GM18526 (cell line): ENCODE measurements around the gene URB1.

Experiments
- POLR2A ChIP-seq: IDR thresholded peaks from 3 replicates; pipeline ENCODE4 v1.6.1; 2011; ENCODE audit not compliant: insufficient read length; ENCODE audit errors: extremely low read depth

URB1 gene

GRCh38 chr21:32364796-32365195, 28.0 kb downstream of the URB1 start:
- no peak for TF ChIP-seq POLR2A

GRCh38 chr21:32364387-32364786, 28.4 kb downstream of the URB1 start:
- no peak for TF ChIP-seq POLR2A

GRCh38 chr21:32360401-32360975, 32.3 kb downstream of the URB1 start:
- no peak for TF ChIP-seq POLR2A

- no peak for TF ChIP-seq POLR2A
Observed at GRCh38 chr21:32359719-32360260, 33.0 kb downstream of the URB1 start.

- no peak for TF ChIP-seq POLR2A
Observed at GRCh38 chr21:32356874-32357395, 35.9 kb downstream of the URB1 start.

- no peak for TF ChIP-seq POLR2A
Observed at GRCh38 chr21:32353002-32353711, 39.7 kb downstream of the URB1 start.

GRCh38 chr21:32352526-32352925, 40.3 kb downstream of the URB1 start:
- no peak for TF ChIP-seq POLR2A

- TF ChIP-seq POLR2A, result no peak
Observed at GRCh38 chr21:32351428-32351827, 41.4 kb downstream of the URB1 start.

- no peak for TF ChIP-seq POLR2A
Observed at GRCh38 chr21:32350981-32351380, 41.8 kb downstream of the URB1 start.

GRCh38 chr21:32350211-32350980, 42.4 kb downstream of the URB1 start:
- no peak for TF ChIP-seq POLR2A

- no peak for TF ChIP-seq POLR2A
Observed at GRCh38 chr21:32349333-32349944, 43.4 kb downstream of the URB1 start.

GRCh38 chr21:32348604-32349332, 44.0 kb downstream of the URB1 start:
- TF ChIP-seq POLR2A, result no peak

GRCh38 chr21:32347977-32348376, 44.8 kb downstream of the URB1 start:
- no peak for TF ChIP-seq POLR2A

- TF ChIP-seq POLR2A, result no peak
Observed at GRCh38 chr21:32347351-32347750, 45.5 kb downstream of the URB1 start.

- no peak for TF ChIP-seq POLR2A
Observed at GRCh38 chr21:32346951-32347350, 45.9 kb downstream of the URB1 start.
